ENCODE data around the gene OTOP1.
"Not testable (repeated sequence)": the region's sequence is repeated elsewhere in the genome, so short reads cannot be mapped to it uniquely, and the experiment has no call there.

The OTOP1 gene

GRCh38 chr4:4204401-4204745 is 22.4 kb downstream of the OTOP1 start:
- no peak for DNase-seq (ENCODE audit: insufficient read length, low spot score)
- no peak for TF ChIP-seq POLR2A (IDR thresholded peaks at IDR 0.05; ENCODE audit: low read depth, low read length)
- no peak for TF ChIP-seq TAF1 (IDR thresholded peaks at IDR 0.05; ENCODE audit: low read depth, low read length)
- no peak for TF ChIP-seq SPI1 (IDR thresholded peaks at IDR 0.05; ENCODE audit: low read depth, low read length)
- TF ChIP-seq POLR2AphosphoS5 (IDR thresholded peaks at IDR 0.05; ENCODE audit: low read depth, low read length): no peak
- TF ChIP-seq POU2F2 (IDR thresholded peaks at IDR 0.05; ENCODE audit: low read depth, low read length): no peak
- TF ChIP-seq PAX5 (IDR thresholded peaks at IDR 0.05; ENCODE audit: insufficient read depth, low read length, severe bottlenecking): no peak
- FAIRE-seq: no peak

GRCh38 chr4:4203688-4204400 is 22.9 kb downstream of the OTOP1 start:
- TF ChIP-seq TAF1 (IDR thresholded peaks at IDR 0.05; ENCODE audit: low read depth, low read length): no peak
- no peak for TF ChIP-seq SPI1 (IDR thresholded peaks at IDR 0.05; ENCODE audit: low read depth, low read length)
- no peak for TF ChIP-seq PAX5 (IDR thresholded peaks at IDR 0.05; ENCODE audit: insufficient read depth, low read length, severe bottlenecking)
- no peak for TF ChIP-seq POLR2A (IDR thresholded peaks at IDR 0.05; ENCODE audit: low read depth, low read length)
- no peak for TF ChIP-seq POLR2AphosphoS5 (IDR thresholded peaks at IDR 0.05; ENCODE audit: low read depth, low read length)
- no peak for TF ChIP-seq POU2F2 (IDR thresholded peaks at IDR 0.05; ENCODE audit: low read depth, low read length)
- no peak for DNase-seq (ENCODE audit: insufficient read length, low spot score)
- FAIRE-seq: no peak

- FAIRE-seq: no peak
- no peak for DNase-seq (ENCODE audit: insufficient read length, low spot score)
- no peak for TF ChIP-seq TAF1 (IDR thresholded peaks at IDR 0.05; ENCODE audit: low read depth, low read length)
- TF ChIP-seq POLR2A (IDR thresholded peaks at IDR 0.05; ENCODE audit: low read depth, low read length): no peak
- TF ChIP-seq SPI1 (IDR thresholded peaks at IDR 0.05; ENCODE audit: low read depth, low read length): no peak
- TF ChIP-seq POLR2AphosphoS5 (IDR thresholded peaks at IDR 0.05; ENCODE audit: low read depth, low read length): no peak
- no peak for TF ChIP-seq POU2F2 (IDR thresholded peaks at IDR 0.05; ENCODE audit: low read depth, low read length)
- TF ChIP-seq PAX5 (IDR thresholded peaks at IDR 0.05; ENCODE audit: insufficient read depth, low read length, severe bottlenecking): no peak
Measured at GRCh38 chr4:4202510-4202909, 24.2 kb downstream of the OTOP1 start.

DNA sequence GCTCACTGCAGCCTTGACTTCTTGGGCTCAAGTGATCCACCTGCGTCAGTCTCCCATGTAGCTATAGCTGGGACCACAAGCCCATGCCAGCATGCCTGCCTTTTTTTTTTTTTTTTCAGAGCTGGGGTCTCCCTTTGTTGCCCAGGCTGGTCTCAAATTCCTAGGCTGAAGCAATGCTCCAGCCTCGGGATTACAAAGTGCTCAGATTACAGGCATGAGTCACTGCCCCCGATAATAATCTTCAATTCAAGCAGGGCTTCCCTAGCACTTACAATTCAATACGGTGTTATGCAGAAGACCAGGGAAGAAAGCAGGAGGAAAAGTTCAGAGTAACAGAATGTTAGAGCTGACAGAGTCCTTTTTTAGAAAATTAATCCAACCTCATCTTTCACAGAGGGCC is 26.1 kb downstream of the OTOP1 start:
- FAIRE-seq (no peak), DNase-seq (ENCODE audit: insufficient read length, low spot score) (no peak)
- TF ChIP-seq POU2F2 (IDR thresholded peaks at IDR 0.05; ENCODE audit: low read depth, low read length) (no peak), SPI1 (IDR thresholded peaks at IDR 0.05; ENCODE audit: low read depth, low read length) (no peak), POLR2AphosphoS5 (IDR thresholded peaks at IDR 0.05; ENCODE audit: low read depth, low read length) (no peak), TAF1 (IDR thresholded peaks at IDR 0.05; ENCODE audit: low read depth, low read length) (no peak)

GRCh38 chr4:4195354-4195753 is 31.4 kb downstream of the OTOP1 start:
- TF ChIP-seq PAX5 (IDR thresholded peaks at IDR 0.05; ENCODE audit: insufficient read depth, low read length, severe bottlenecking) (no peak), POLR2AphosphoS5 (IDR thresholded peaks at IDR 0.05; ENCODE audit: low read depth, low read length) (no peak), TAF1 (IDR thresholded peaks at IDR 0.05; ENCODE audit: low read depth, low read length) (no peak), POU2F2 (IDR thresholded peaks at IDR 0.05; ENCODE audit: low read depth, low read length) (no peak), SPI1 (IDR thresholded peaks at IDR 0.05; ENCODE audit: low read depth, low read length) (no peak), POLR2A (IDR thresholded peaks at IDR 0.05; ENCODE audit: low read depth, low read length) (no peak)
- FAIRE-seq: no peak

DNA sequence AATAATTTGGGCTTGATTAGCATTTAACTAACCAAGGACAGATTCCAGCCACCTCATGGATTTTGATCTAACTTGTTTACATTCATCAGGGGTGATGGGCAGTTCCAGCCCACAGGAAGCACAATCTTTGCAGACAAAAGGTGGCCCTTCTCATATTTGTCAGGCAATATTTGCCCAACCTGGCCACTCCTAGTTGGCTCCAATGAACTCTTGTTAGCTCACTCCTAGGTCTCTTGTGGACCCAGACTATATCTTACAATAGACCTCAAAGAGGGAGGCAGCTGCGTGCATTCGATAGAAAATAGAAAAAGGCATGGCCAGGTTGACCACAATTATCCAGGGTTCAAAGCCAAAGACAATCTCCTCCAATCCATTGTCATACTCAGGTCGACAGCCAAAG is 38.2 kb downstream of the OTOP1 start:
- FAIRE-seq; DNase-seq (ENCODE audit: insufficient read length, low spot score): not testable (repeated sequence)

More at GRCh38 chr4:4195354-4195753, 31.4 kb downstream of the OTOP1 start:
- DNase-seq (ENCODE audit: insufficient read length, low spot score): no peak

DNA sequence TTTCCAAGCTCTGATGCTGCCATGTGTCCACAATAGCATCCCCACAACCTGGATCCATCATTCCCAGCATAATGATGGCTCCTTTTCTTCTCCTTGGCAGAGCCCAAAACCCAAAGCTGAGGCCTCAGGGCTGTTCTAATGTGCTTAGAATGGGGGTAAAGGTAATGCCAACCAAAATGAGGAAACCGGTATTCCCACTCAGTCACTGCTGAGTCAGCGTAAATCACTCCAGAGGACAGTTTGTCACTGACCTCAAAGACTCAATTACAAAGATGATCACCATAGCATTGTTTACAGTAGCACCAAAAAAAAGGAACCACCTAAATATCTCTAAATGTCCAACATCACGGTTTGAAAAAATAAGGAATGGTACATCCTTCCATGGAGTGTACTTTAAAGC is 41.2 kb downstream of the OTOP1 start:
- TF ChIP-seq PAX5 (IDR thresholded peaks at IDR 0.05; ENCODE audit: insufficient read depth, low read length, severe bottlenecking) (no peak), SPI1 (IDR thresholded peaks at IDR 0.05; ENCODE audit: low read depth, low read length) (no peak), POLR2A (IDR thresholded peaks at IDR 0.05; ENCODE audit: low read depth, low read length) (no peak), POU2F2 (IDR thresholded peaks at IDR 0.05; ENCODE audit: low read depth, low read length) (no peak), TAF1 (IDR thresholded peaks at IDR 0.05; ENCODE audit: low read depth, low read length) (no peak), POLR2AphosphoS5 (IDR thresholded peaks at IDR 0.05; ENCODE audit: low read depth, low read length) (no peak)
- DNase-seq (ENCODE audit: insufficient read length, low spot score) (no peak), FAIRE-seq (no peak)

DNA sequence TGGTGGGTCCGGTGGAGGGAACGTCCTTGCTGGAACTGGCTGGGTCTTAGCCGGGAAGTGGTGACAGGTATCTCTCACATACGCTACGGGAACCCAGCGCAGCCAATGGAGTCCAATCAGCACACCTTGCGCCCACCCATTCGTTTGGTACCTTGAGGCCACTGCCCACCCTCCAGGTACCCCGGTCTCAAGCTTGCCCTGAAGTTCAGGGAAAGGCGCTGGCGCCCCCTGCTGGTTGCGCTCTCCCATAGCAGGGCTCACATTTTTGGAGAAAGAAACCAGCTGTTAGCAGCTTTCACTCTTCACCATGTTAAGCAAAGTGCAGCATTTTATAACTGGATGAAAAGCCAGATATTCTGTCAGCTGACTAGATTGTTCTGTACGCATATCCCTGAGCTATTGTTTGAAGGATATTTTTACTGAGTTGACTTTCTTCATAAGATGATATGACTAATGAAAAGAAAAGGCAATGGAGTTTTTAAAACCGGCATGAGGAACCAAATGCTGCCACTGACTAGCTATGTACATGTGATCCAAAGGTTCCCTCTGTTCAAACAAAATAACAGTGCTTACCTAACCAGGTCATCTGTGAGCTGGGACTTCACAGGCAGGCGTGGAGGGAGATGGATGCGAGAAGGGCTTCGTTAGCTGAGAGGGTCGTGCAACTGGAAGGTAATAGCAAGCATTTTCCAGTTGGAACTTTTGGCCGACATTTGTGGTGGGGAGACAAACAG is 43.7 kb downstream of the OTOP1 start:
- DNase-seq (ENCODE audit: insufficient read length, low spot score) (peak; percentile 15), FAIRE-seq (peak; percentile 69)
- TF ChIP-seq PAX5 (IDR thresholded peaks at IDR 0.05; ENCODE audit: insufficient read depth, low read length, severe bottlenecking) (no peak), SPI1 (IDR thresholded peaks at IDR 0.05; ENCODE audit: low read depth, low read length) (no peak), TAF1 (IDR thresholded peaks at IDR 0.05; ENCODE audit: low read depth, low read length) (no peak), POU2F2 (IDR thresholded peaks at IDR 0.05; ENCODE audit: low read depth, low read length) (no peak), POLR2A (IDR thresholded peaks at IDR 0.05; ENCODE audit: low read depth, low read length) (no peak), POLR2AphosphoS5 (IDR thresholded peaks at IDR 0.05; ENCODE audit: low read depth, low read length) (no peak)

DNA sequence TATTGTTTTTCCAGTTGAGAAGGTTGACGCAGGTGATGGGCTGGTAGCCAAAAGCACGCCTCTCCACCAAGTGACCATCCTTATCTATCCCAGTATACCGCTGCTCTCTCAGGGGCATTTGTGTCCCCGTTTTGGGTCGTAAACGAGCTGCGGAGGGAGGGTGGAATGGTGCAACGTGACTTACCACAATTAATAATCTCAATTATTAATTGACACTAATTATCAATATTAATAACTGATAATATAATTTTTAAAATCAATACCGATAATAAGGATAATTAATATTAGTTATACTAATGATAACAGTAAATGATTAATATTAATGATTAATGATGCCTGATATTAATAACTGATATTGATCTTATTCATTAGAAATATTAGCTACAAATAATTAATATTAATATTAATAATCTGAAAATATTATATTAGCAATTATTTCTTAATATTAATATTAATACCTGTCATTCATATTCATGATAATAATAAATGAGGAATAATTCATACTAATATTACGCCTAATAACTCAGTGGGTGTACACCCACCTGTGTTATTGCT is 56.1 kb downstream of the OTOP1 start:
- TF ChIP-seq POU2F2 (IDR thresholded peaks at IDR 0.05; ENCODE audit: low read depth, low read length) (no peak), POLR2A (IDR thresholded peaks at IDR 0.05; ENCODE audit: low read depth, low read length) (no peak), SPI1 (IDR thresholded peaks at IDR 0.05; ENCODE audit: low read depth, low read length) (no peak), PAX5 (IDR thresholded peaks at IDR 0.05; ENCODE audit: insufficient read depth, low read length, severe bottlenecking) (no peak), POLR2AphosphoS5 (IDR thresholded peaks at IDR 0.05; ENCODE audit: low read depth, low read length) (no peak), TAF1 (IDR thresholded peaks at IDR 0.05; ENCODE audit: low read depth, low read length) (no peak)

GRCh38 chr4:4167981-4168780 is 58.5 kb downstream of the OTOP1 start:
- not testable (repeated sequence) for FAIRE-seq; DNase-seq (ENCODE audit: insufficient read length, low spot score)

More for the DNA sequence above, 56.1 kb downstream of the OTOP1 start:
- FAIRE-seq (no peak), DNase-seq (ENCODE audit: insufficient read length, low spot score) (no peak)

- not testable (repeated sequence) for FAIRE-seq; DNase-seq (ENCODE audit: insufficient read length, low spot score)
Measured at GRCh38 chr4:4166986-4167385, 59.7 kb downstream of the OTOP1 start.

- DNase-seq (ENCODE audit: insufficient read length, low spot score); FAIRE-seq: not testable (repeated sequence)
Measured at GRCh38 chr4:4165701-4166392, 60.9 kb downstream of the OTOP1 start.

DNA sequence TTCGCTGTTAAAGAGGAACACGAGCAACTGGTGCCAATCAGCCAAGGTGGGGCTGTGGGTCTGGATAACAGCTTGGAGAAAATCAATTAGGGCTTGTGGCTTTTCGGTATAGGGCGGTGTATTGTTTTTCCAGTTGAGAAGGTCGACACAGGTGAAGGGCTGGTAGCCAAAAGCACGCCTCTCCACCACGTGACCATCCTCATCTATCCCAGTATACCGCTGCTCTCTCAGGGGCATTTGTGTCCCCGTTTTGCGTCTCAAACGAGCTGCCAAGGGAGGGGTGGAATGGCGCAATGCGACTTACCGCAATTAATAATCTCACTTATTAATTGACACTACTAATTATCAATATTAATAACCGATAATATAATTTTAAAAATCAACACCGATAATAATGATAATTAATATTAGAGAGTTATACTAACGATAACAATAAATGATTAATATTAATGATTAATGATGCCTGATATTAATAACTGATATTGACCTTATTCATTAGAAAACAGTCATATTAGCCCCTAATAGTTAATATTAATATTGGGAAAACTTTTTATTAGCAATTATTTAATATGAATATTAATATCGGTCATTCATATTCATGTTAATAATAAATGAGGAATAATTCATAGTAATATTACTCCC is 62.1 kb downstream of the OTOP1 start:
- FAIRE-seq; DNase-seq (ENCODE audit: insufficient read length, low spot score): not testable (repeated sequence)
